Neural cell (in vitro differentiated cells): ENCODE results near the gene SYCN. TPM values are rescaled to one million over a fixed set of nuclear protein-coding genes. Genes with fewer than 3 reads are reported as not detected.

Experiments used
- H2AFZ ChIP-seq: fragments of 200-600, 300-800 bp; sonication (generic), shearing (Covaris generic); 2 replicates; pipeline ENCODE4 v1.6.0; 2014; ENCODE audit warnings: low read depth, mild to moderate bottlenecking, antibody characterized with exemption, low read length, moderate library complexity
- H3F3A ChIP-seq: fragments of 200-600 bp; shearing (Covaris generic); 2 replicates; pipeline ENCODE4 v1.6.1; 2016; ENCODE audit warnings: mild to moderate bottlenecking, moderate library complexity, mixed read lengths, antibody characterized with exemption, low read length; ENCODE audit not compliant: insufficient read depth, poor library complexity, severe bottlenecking
- H3K27ac ChIP-seq: fragments of 200-600, 300-800 bp; sonication (generic), shearing (Covaris generic); 2 replicates; pipeline ENCODE4 v1.5.1; 2014; ENCODE audit warnings: mild to moderate bottlenecking, low read length, moderate library complexity
- H3K27me3 ChIP-seq: fragments of 300-800, 200-600 bp; sonication (generic), shearing (Covaris generic); 2 replicates; pipeline ENCODE4 v1.6.0; 2014; ENCODE audit warnings: mild to moderate bottlenecking, low read depth, low read length, moderate library complexity; ENCODE audit not compliant: insufficient read depth
- H3K36me3 ChIP-seq: fragments of 300-800, 200-600 bp; sonication (generic), shearing (Covaris generic); 2 replicates; pipeline ENCODE4 v1.5.1; 2014; ENCODE audit warnings: mild to moderate bottlenecking, antibody characterized with exemption, low read length, moderate library complexity; ENCODE audit not compliant: insufficient read depth
- H3K4me2 ChIP-seq: fragments of 300-800, 200-600 bp; sonication (generic), shearing (Covaris generic); 2 replicates; pipeline ENCODE4 v1.6.0; 2014; ENCODE audit warnings: mild to moderate bottlenecking, low read length
- H3K4me3 ChIP-seq: fragments of 300-800, 200-600 bp; sonication (generic), shearing (Covaris generic); 2 replicates; pipeline ENCODE4 v1.5.1; 2014; ENCODE audit warnings: mild to moderate bottlenecking, low read length, moderate library complexity
- H3K79me2 ChIP-seq: fragments of 200-600 bp; shearing (Covaris generic); replicated peaks from 2 replicates; pipeline ENCODE4 v1.6.0; 2014; ENCODE audit warnings: mild to moderate bottlenecking, low read length, moderate library complexity; ENCODE audit not compliant: insufficient read depth
- H3K9ac ChIP-seq: fragments of 300-800, 200-600 bp; sonication (generic), shearing (Covaris generic); 2 replicates; pipeline ENCODE4 v1.6.1; 2016; ENCODE audit warnings: mild to moderate bottlenecking, low read length, mixed read lengths
- H3K9me2 ChIP-seq: fragments of 200-600 bp; shearing (Covaris generic); 2 replicates; pipeline ENCODE4 v1.6.1; 2016; ENCODE audit warnings: mild to moderate bottlenecking, low read length, mixed read lengths; ENCODE audit not compliant: insufficient read depth
- H3K9me3 ChIP-seq: fragments of 200-600, 300-800 bp; sonication (generic), shearing (Covaris generic); 2 replicates; pipeline ENCODE4 v1.6.1; 2016; ENCODE audit warnings: mild to moderate bottlenecking, mixed run types, low read length, moderate library complexity, mixed read lengths
- H4K20me1 ChIP-seq: fragments of 200-600 bp; shearing (Covaris generic); 2 replicates; pipeline ENCODE4 v1.6.1; 2016; ENCODE audit warnings: mild to moderate bottlenecking, mixed run types; ENCODE audit not compliant: insufficient read depth
- EP300 ChIP-seq: fragments of 450-650 bp; conservative IDR thresholded peaks from 2 replicates; pipeline ENCODE4 v1.6.1; 2014; ENCODE audit warnings: antibody characterized with exemption, mild to moderate bottlenecking, moderate library complexity; ENCODE audit not compliant: poor library complexity, severe bottlenecking
- EZH2 ChIP-seq: fragments of 200-600, 300-800 bp; shearing (Covaris generic), sonication (generic); IDR thresholded peaks from 2 replicates; pipeline ENCODE4 v1.6.1; 2014; ENCODE audit warnings: antibody characterized with exemption, low read length, borderline replicate concordance, mild to moderate bottlenecking; ENCODE audit not compliant: insufficient read depth, poor library complexity, severe bottlenecking
- MXI1 ChIP-seq: fragments of 450-650 bp; conservative IDR thresholded peaks from 2 replicates; pipeline ENCODE4 v1.6.1; 2014; ENCODE audit warnings: antibody characterized with exemption, mild to moderate bottlenecking; ENCODE audit not compliant: poor library complexity, severe bottlenecking
- POLR2AphosphoS5 ChIP-seq: IDR thresholded peaks from 2 replicates; pipeline ENCODE4 v1.6.1; 2012
- RAD21 ChIP-seq: fragments of 450-650 bp; conservative IDR thresholded peaks from 2 replicates; pipeline ENCODE4 v1.6.1; 2014; ENCODE audit warnings: antibody characterized with exemption, mild to moderate bottlenecking, moderate library complexity
- SMC3 ChIP-seq: fragments of 450-650 bp; conservative IDR thresholded peaks from 2 replicates; pipeline ENCODE4 v1.6.1; 2014; ENCODE audit warnings: antibody characterized with exemption, mild to moderate bottlenecking, moderate library complexity; ENCODE audit not compliant: poor library complexity
- TAF1 ChIP-seq: IDR thresholded peaks from 2 replicates; pipeline ENCODE4 v1.6.1; 2012; ENCODE audit warnings: low read depth
- polyA minus RNA-seq: library from RNA; depleted of rRNA, polyadenylated mRNA; stranded (reverse); fragments of >200 nt; gene quantifications from 2 replicates; pipeline ENCODE4 v1.2.3, GENCODE V29; 2014
- polyA plus RNA-seq: library from polyadenylated mRNA; depleted of rRNA; stranded (reverse); fragments of >200 nt; gene quantifications from 2 replicates; pipeline ENCODE4 v1.2.3, GENCODE V29; 2014
- TF ChIP-seq, protein P1 (sequence below): IDR thresholded peaks from 2 replicates; pipeline ENCODE4 v1.6.1; 2012; ENCODE audit warnings: borderline replicate concordance
- TF ChIP-seq, protein P2 (sequence below): fragments of 450-650 bp; IDR thresholded peaks from 2 replicates; pipeline ENCODE4 v1.5.1; 2014; ENCODE audit warnings: antibody characterized with exemption, mild to moderate bottlenecking, moderate library complexity; ENCODE audit not compliant: poor library complexity, severe bottlenecking

SYCN gene, protein sequence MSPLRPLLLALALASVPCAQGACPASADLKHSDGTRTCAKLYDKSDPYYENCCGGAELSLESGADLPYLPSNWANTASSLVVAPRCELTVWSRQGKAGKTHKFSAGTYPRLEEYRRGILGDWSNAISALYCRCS
- polyA plus RNA-seq (not detected in 2 replicates), polyA minus RNA-seq (not detected in 2 replicates)

DNA sequence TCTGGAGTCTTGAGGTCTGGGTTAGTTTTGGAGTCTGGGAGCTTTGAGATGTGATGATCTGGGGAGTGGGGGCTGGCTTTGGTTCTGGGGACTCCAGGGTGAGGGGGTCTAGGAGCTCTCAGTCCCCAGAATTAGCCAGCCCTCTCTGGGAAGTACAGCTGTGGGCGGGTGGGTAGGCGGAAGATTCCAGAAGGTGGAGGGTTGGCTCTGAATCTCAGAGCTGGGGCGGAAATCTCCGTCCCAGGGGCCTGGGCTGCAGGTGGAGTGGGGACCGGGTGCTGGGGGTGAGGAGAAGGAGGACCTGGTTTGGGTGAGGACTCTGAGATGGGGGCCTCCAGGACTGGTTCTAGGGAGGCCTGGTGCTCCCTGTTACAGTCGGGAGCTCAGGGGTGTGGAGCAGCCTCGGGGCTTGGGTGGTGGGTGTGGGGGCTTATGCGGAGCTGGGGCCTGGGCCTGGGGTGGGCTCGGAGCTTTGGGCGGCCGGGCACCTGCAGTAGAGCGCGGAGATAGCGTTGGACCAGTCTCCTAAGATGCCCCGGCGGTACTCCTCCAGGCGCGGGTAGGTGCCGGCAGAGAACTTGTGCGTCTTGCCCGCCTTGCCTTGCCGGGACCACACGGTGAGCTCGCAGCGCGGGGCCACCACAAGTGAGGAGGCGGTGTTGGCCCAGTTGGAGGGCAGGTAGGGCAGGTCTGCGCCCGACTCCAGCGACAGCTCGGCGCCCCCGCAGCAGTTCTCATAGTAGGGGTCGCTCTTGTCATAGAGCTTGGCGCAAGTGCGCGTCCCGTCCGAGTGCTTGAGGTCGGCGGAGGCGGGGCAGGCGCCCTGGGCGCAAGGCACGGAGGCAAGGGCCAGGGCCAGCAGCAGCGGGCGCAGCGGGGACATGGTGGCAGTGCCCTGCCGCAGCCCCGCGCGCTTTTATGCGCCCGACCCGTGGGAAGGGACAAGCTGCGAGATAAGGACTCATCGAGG, at the start of gene SYCN:
TSS of gene SYCN (minus strand) at position 892 of the 970 bp plus-strand sequence. CDS start at position 883, 9 bp downstream.
- TF ChIP-seq, protein P1, sequence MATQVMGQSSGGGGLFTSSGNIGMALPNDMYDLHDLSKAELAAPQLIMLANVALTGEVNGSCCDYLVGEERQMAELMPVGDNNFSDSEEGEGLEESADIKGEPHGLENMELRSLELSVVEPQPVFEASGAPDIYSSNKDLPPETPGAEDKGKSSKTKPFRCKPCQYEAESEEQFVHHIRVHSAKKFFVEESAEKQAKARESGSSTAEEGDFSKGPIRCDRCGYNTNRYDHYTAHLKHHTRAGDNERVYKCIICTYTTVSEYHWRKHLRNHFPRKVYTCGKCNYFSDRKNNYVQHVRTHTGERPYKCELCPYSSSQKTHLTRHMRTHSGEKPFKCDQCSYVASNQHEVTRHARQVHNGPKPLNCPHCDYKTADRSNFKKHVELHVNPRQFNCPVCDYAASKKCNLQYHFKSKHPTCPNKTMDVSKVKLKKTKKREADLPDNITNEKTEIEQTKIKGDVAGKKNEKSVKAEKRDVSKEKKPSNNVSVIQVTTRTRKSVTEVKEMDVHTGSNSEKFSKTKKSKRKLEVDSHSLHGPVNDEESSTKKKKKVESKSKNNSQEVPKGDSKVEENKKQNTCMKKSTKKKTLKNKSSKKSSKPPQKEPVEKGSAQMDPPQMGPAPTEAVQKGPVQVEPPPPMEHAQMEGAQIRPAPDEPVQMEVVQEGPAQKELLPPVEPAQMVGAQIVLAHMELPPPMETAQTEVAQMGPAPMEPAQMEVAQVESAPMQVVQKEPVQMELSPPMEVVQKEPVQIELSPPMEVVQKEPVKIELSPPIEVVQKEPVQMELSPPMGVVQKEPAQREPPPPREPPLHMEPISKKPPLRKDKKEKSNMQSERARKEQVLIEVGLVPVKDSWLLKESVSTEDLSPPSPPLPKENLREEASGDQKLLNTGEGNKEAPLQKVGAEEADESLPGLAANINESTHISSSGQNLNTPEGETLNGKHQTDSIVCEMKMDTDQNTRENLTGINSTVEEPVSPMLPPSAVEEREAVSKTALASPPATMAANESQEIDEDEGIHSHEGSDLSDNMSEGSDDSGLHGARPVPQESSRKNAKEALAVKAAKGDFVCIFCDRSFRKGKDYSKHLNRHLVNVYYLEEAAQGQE: no peak
- TF ChIP-seq EP300 (no peak), RAD21 (no peak), SMC3 (no peak), EZH2 (no peak)
- H2AFZ ChIP-seq: no peak within 1 kb of the TSS
- no peaks in the 10 kb centered on the region for H4K20me1 ChIP-seq
- peaks cover 17% of the 10 kb centered on the region for H3K27me3 ChIP-seq
- no peaks in the 10 kb centered on the region for H3F3A ChIP-seq
- no peaks in the 10 kb centered on the region for H3K9me2 ChIP-seq
- H3K27ac ChIP-seq: no peak within 1 kb of the TSS
- H3K4me2 ChIP-seq: no peak within 1 kb of the TSS
- H3K9ac ChIP-seq: no peak within 1 kb of the TSS
- no peaks in the 10 kb centered on the region for H3K79me2 ChIP-seq
- no peaks in the 10 kb centered on the region for H3K36me3 ChIP-seq
- H3K4me3 ChIP-seq: no peak within 1 kb of the TSS
- H3K9me3 ChIP-seq: no peaks in the 10 kb centered on the region

DNA sequence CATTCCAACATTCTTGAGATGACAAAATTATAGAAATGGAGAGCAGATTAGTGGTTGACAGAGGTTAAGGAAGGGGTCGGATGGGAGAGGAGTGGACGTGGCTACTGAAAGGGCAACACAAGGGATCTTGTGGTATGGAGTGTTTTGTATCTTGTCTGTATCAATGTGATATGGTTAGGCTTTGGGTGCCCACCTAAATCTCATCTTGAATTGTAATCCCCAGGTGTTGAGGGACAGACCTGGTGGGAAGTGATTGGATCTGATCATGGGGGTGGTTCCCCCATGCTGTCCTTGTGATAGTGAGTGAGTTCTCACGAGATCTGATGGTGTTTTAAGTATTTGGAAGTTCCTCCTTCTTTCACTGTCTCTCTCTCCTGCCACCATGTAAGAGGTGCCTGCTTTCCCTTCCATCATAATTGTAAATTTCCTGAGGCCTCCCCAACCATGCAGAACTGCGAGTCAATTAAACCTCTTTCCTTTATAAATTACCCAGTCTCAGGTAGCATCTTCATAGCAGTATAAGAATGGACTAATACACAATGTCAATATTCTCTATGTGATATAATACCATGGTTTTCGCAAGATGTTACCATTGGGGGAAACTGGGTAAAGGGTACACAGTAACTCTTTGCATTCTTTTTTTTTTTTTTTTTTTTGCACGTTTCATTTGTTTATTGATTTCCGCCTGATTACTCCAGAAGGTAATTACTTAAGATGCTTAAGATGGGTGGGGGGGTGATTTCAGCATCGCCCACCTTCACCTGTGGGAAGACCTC, 49.5 kb upstream of the SYCN start:
- H3K9ac ChIP-seq: no peak overlapping the region
- no peak overlapping the region for H3K4me2 ChIP-seq
- peaks cover 12% of the 10 kb centered on the region for H3K27me3 ChIP-seq
- no peaks in the 10 kb centered on the region for H4K20me1 ChIP-seq
- no peaks in the 10 kb centered on the region for H3K79me2 ChIP-seq
- H2AFZ ChIP-seq: no peak overlapping the region
- no peak overlapping the region for H3K27ac ChIP-seq
- H3K4me3 ChIP-seq: no peak overlapping the region
- no peaks in the 10 kb centered on the region for H3K9me3 ChIP-seq
- TF ChIP-seq EZH2 (no peak), RAD21 (no peak), MXI1 (no peak), EP300 (no peak), TAF1 (no peak), SMC3 (no peak), POLR2AphosphoS5 (no peak)
- TF ChIP-seq, protein P1: no peak
- TF ChIP-seq, protein P2, sequence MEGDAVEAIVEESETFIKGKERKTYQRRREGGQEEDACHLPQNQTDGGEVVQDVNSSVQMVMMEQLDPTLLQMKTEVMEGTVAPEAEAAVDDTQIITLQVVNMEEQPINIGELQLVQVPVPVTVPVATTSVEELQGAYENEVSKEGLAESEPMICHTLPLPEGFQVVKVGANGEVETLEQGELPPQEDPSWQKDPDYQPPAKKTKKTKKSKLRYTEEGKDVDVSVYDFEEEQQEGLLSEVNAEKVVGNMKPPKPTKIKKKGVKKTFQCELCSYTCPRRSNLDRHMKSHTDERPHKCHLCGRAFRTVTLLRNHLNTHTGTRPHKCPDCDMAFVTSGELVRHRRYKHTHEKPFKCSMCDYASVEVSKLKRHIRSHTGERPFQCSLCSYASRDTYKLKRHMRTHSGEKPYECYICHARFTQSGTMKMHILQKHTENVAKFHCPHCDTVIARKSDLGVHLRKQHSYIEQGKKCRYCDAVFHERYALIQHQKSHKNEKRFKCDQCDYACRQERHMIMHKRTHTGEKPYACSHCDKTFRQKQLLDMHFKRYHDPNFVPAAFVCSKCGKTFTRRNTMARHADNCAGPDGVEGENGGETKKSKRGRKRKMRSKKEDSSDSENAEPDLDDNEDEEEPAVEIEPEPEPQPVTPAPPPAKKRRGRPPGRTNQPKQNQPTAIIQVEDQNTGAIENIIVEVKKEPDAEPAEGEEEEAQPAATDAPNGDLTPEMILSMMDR: no peak
- no peaks in the 10 kb centered on the region for H3K36me3 ChIP-seq
- H3K9me2 ChIP-seq: no peaks in the 10 kb centered on the region
- H3F3A ChIP-seq: no peaks in the 10 kb centered on the region
